K562 (cell line): ENCODE measurements around the gene DCAF17. TPM values are rescaled to one million over a fixed set of nuclear protein-coding genes. Genes with fewer than 3 reads are reported as not detected.
A peak's percentile ranks its signal among the peaks of the same experiment; 100 is the strongest.

ENCODE experiments used
- ATAC-seq: fragments of 200-7000 bp; cut with Tn5 transposase; 3 replicates; pipeline ENCODE4 v1.9.1; 2020; ENCODE audit warnings: moderate library complexity
- BruUV-seq: library from RNA; stranded (reverse); fragments of 400-500 nt; replicated peaks from 2 replicates; lab custom pipeline; 2021; lab: Mats Ljungman, UMichigan
- CTCF ChIA-PET: fragments of 300-600 bp; formaldehyde crosslinking; extraction: SDS; loops from one replicate; lab custom pipeline; 2021; ENCODE audit warnings: low intra/inter-chr PET ratio; lab: Yijun Ruan, JAX
- POLR2A ChIA-PET: fragments of 300-600, 350-650 bp; sonication (Branson Sonifier 250); formaldehyde crosslinking; extraction: SDS; loops from one replicate; lab custom pipeline; 2021; ENCODE audit warnings: antibody characterized with exemption, inconsistent platforms; lab: Yijun Ruan, JAX
- DNase-seq, 4 experiments: peaks; one replicate each; pipeline versions ENCODE4 v3.0.0 to v3.0.0-alpha.2; 2011 to 2018; ENCODE audit warnings: low spot score in 3 of 4, mixed read lengths in 3 of 4; ENCODE audit errors: extremely low read depth in 1 of 4
- FAIRE-seq: peaks from 2 replicates; lab custom pipeline; 2011; peaks lifted over from hg19 to GRCh38; lab: Jason Lieb, UNC
- H2AFZ ChIP-seq: 2 replicates; pipeline ENCODE4 v1.6.0; 2011; ENCODE audit warnings: low read depth, low read length, control low read depth, inconsistent platforms
- H3K27ac ChIP-seq: fragments of 200-600 bp; 3 replicates; pipeline ENCODE4 v1.8.0; 2011; ENCODE audit warnings: low read depth, mild to moderate bottlenecking, control low read depth, inconsistent platforms, low read length, moderate library complexity, mixed read lengths; ENCODE audit errors: extremely low read depth
- H3K27me3 ChIP-seq, 2 experiments: fragments of 300-600 bp in 1 of 2; 2 replicates in 1 of 2; 3 replicates in 1 of 2; pipeline versions ENCODE4 v1.6.0 to v1.8.0; 2011; ENCODE audit warnings: inconsistent platforms in 2 of 2, low read length in 2 of 2, mild to moderate bottlenecking in 1 of 2, mixed read lengths in 1 of 2, moderate library complexity in 1 of 2; ENCODE audit not compliant: control insufficient read depth in 2 of 2, insufficient read depth in 2 of 2
- H3K36me3 ChIP-seq: fragments of 300-600 bp; 3 replicates; pipeline ENCODE4 v1.8.0; 2011; ENCODE audit warnings: mild to moderate bottlenecking, low read length, inconsistent platforms; ENCODE audit not compliant: control insufficient read depth, insufficient read depth
- H3K4me1 ChIP-seq, 2 experiments: fragments of 200-600 bp in 1 of 2; replicated peaks in 1 of 2; 2 replicates in 1 of 2; 3 replicates in 1 of 2; pipeline versions ENCODE4 v1.5.1 to v1.8.0; 2011; ENCODE audit warnings: inconsistent platforms in 2 of 2, low read length in 2 of 2, mild to moderate bottlenecking in 1 of 2, mixed read lengths in 1 of 2, moderate library complexity in 1 of 2; ENCODE audit not compliant: control insufficient read depth in 2 of 2, insufficient read depth in 2 of 2
- H3K4me2 ChIP-seq: 2 replicates; pipeline ENCODE4 v1.6.1; 2011; ENCODE audit warnings: low read length, control low read depth, inconsistent platforms, mixed read lengths; ENCODE audit not compliant: insufficient read depth
- H3K4me3 ChIP-seq: fragments of 200-600 bp; sonication (generic), shearing (Covaris generic); 2 replicates; pipeline ENCODE4 v1.5.1; 2016; ENCODE audit warnings: control low read depth, inconsistent platforms
- H3K79me2 ChIP-seq: fragments of 200-600 bp; 3 replicates; pipeline ENCODE4 v1.8.0; 2011; ENCODE audit warnings: low read length, inconsistent platforms; ENCODE audit not compliant: control insufficient read depth, insufficient read depth
- H3K9ac ChIP-seq, 2 experiments: 2 replicates each; pipeline versions ENCODE4 v1.6.0 to v1.6.1; 2011; ENCODE audit warnings: low read depth in 2 of 2, low read length in 2 of 2, control low read depth in 1 of 2, inconsistent platforms in 1 of 2, mild to moderate bottlenecking in 1 of 2, mixed read lengths in 1 of 2; ENCODE audit not compliant: insufficient read depth in 1 of 2
- H3K9me1 ChIP-seq: one replicate; pipeline ENCODE4 v1.6.0; 2011; ENCODE audit warnings: inconsistent platforms, mild to moderate bottlenecking, low read length, moderate library complexity; ENCODE audit not compliant: control insufficient read depth, insufficient read depth
- H3K9me3 ChIP-seq: replicated peaks from 2 replicates; pipeline ENCODE4 v1.5.1; 2011; ENCODE audit warnings: low read depth, low read length, inconsistent platforms; ENCODE audit not compliant: control insufficient read depth, insufficient read depth
- H4K20me1 ChIP-seq: replicated peaks from 2 replicates; pipeline ENCODE4 v1.6.1; 2011; ENCODE audit warnings: low read length, inconsistent platforms, mixed read lengths; ENCODE audit not compliant: control insufficient read depth, insufficient read depth
- CGGBP1 ChIP-seq: fragments of 250-450 bp; sonication (Bioruptor Pico); IDR thresholded peaks from 2 replicates; pipeline ENCODE4 v1.9.0; 2021; ENCODE audit warnings: mild to moderate bottlenecking
- CREBBP ChIP-seq: IDR thresholded peaks from one replicate; pipeline ENCODE4 v1.6.1; 2012; ENCODE audit warnings: low read depth, mild to moderate bottlenecking, control low read depth, inconsistent platforms, low read length
- ILF3 ChIP-seq: fragments of 450-650 bp; IDR thresholded peaks from 2 replicates; pipeline ENCODE4 v1.6.1; 2018; ENCODE audit warnings: antibody characterized with exemption, mild to moderate bottlenecking, moderate library complexity, borderline replicate concordance
- MAFG ChIP-seq: fragments of 450-650 bp; conservative IDR thresholded peaks from 2 replicates; pipeline ENCODE4 v1.6.1; 2016; ENCODE audit warnings: missing genetic modification characterization, missing compliant biosample characterization
- NCOA2 ChIP-seq, 2 experiments: fragments of 450-650 bp; IDR thresholded peaks; 2 replicates each; pipeline ENCODE4 v1.6.1; 2018; ENCODE audit warnings: mild to moderate bottlenecking in 2 of 2, moderate library complexity in 1 of 2; ENCODE audit not compliant: partially characterized antibody in 2 of 2
- NCOA6 ChIP-seq: fragments of 450-650 bp; IDR thresholded peaks from 2 replicates; pipeline ENCODE4 v1.6.1; 2017; ENCODE audit warnings: mild to moderate bottlenecking
- RUNX1 ChIP-seq: sonication (generic); IDR thresholded peaks from 2 replicates; pipeline ENCODE4 v1.6.1; 2016; ENCODE audit warnings: antibody characterized with exemption, low read depth
- ZKSCAN1 ChIP-seq: fragments of 150-350 bp; IDR thresholded peaks from 2 replicates; pipeline ENCODE4 v1.6.1; 2016; ENCODE audit warnings: low read depth, low read length
- WGBS: fragments of 100-300 bp; shearing (Covaris generic); methylation state at CpG from one replicate; pipeline ENCODE4 v1.1.6; 2016; ENCODE audit warnings: low coverage, mixed read lengths; ENCODE audit not compliant: insufficient coverage; ENCODE audit errors: missing lambda C conversion rate; 5-methylcytosine and 5-hydroxymethylcytosine counted together
- in situ Hi-C: fragments of 300-500 bp; cut with MboI; formaldehyde crosslinking; loops from 4 replicates; pipeline ENCODE4 v1.15.0; 2018; ENCODE audit warnings: inconsistent platforms, mixed read lengths
- intact Hi-C: fragments of 100-400 bp; cut with micrococcal nuclease; formaldehyde crosslinking; loops from 2 replicates; pipeline ENCODE4 v1.14.2; 2022
- polyA plus RNA-seq, 8 experiments: library from polyadenylated mRNA; depleted of rRNA in 4 of 8; stranded (reverse) in 5 of 8; unstranded in 3 of 8; fragments of >200 nt; fragmentation: Nextera tagmentation in 2 of 8; fragmentation: Illumina TruSeq in 1 of 8; extraction: Ambion mirVana in 2 of 8; extraction: Trizol in 1 of 8; gene quantifications; 2 replicates each; pipeline versions ENCODE4 v1.2.1 to v1.2.3, GENCODE V29; 2011 to 2014; ENCODE audit warnings: inconsistent platforms in 1 of 8, missing spikeins in 1 of 8
- total RNA-seq, 7 experiments: library from RNA; depleted of rRNA in 6 of 7; stranded (reverse); fragments of >200 nt in 6 of 7; fragmentation: Illumina TruSeq in 2 of 7; extraction: Trizol in 2 of 7; gene quantifications; 2 replicates each; pipeline versions ENCODE4 v1.2.1 to v1.2.3, GENCODE V29; 2011 to 2021; ENCODE audit warnings: low replicate concordance in 1 of 7
- TF ChIP-seq, protein P1 (sequence below): fragments of 450-650 bp; IDR thresholded peaks from 2 replicates; pipeline ENCODE4 v1.6.1; 2016; ENCODE audit warnings: missing biosample characterization, missing genetic modification characterization
- TF ChIP-seq, protein P2 (sequence below), 2 experiments: fragments of 450-650 bp; conservative IDR thresholded peaks; 2 replicates each; pipeline ENCODE4 v1.6.1; 2017; ENCODE audit warnings: mild to moderate bottlenecking in 2 of 2, moderate library complexity in 2 of 2
- TF ChIP-seq, protein P3 (sequence below), 2 experiments: fragments of 450-650 bp in 1 of 2; IDR thresholded peaks; 2 replicates each; pipeline ENCODE4 v1.6.1; 2011 to 2017; ENCODE audit warnings: low read depth in 2 of 2, antibody characterized with exemption in 1 of 2, borderline replicate concordance in 1 of 2, low read length in 1 of 2, mild to moderate bottlenecking in 1 of 2, mixed read lengths in 1 of 2; ENCODE audit not compliant: control insufficient read depth in 1 of 2
- TF ChIP-seq, protein P4 (sequence below): conservative IDR thresholded peaks from 2 replicates; pipeline ENCODE4 v1.6.1; 2011; ENCODE audit warnings: low read depth, mild to moderate bottlenecking, low read length; ENCODE audit not compliant: control insufficient read depth

DCAF17 gene
- total and polyA plus RNA-seq, 9 of the 15 experiments (the other 6 are each of a cell fraction or from before 2014, with no cell fraction given), result 10.0 to 38.5 (median 27.1) TPM

DNA sequence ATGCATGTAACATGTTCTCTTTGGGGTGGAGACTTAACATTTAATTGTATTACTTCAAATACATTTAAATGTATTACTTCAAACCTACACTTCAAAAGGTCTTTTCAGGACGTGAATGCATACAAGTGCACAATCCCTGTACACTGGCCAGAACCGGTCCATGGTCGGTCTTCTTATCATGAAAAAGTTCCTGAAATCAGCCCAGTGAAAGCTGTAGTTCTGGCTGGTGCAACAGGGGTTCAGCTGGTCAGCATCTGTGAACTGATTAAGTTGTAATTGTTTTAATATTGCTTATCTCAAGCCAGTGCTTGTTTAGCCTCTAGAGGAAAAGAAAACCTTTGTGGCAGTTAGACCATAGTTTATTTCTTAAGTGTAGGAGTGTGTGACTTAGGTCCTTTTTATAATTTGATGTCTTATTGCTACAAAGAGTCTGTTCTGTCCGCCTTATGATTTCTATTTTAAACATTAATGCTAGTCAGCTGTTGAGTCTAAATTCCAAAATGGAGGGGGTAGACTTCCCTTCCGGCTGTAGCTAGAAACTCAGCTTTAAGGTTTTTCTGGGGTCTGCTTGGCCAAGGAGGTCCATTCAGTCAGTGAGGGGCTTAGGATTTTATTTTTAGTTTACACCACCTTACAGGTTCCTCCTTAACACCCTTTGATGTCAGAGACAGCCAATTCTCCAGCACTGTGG lies 87.5 kb downstream of the DCAF17 start:
- 0 out of 2 replicates have a peak, but pooled peaks cover 2% of the 10 kb centered on the region for H3K9me3 ChIP-seq
- ATAC-seq, result peak; percentile 7; the same call in 2 of the 3 replicates
- DNase-seq, result peak in 2 of 4 experiments; percentile 40 to 60
- H2AFZ ChIP-seq, result peak overlapping the region; percentile 99
- H3K27ac ChIP-seq, result peak overlapping the region; percentile 92
- peaks cover 36% of the 10 kb centered on the region for H3K79me2 ChIP-seq
- intact Hi-C loops (loop anchor here (5.0 to 10.0 kb wide), 3 partner anchors 54 to 547 kb away; partner anchors contain the start of gene TLK1), in situ Hi-C loops (no loop called here)
- FAIRE-seq, result peak; percentile 48
- H3K27me3 ChIP-seq, result no peaks in the 10 kb centered on the region
- TSS peak; percentile 93 for BruUV-seq
- H3K4me3 ChIP-seq, result peak overlapping the region; percentile 82
- WGBS, result 26% methylated on average over 5 of the region's 5 CpGs
- H3K4me1 ChIP-seq, result peaks cover 17 to 23% of the 10 kb centered on the region in 2 experiments
- H3K4me2 ChIP-seq, result peak overlapping the region; percentile 93
- ChIA-PET CTCF (interaction anchor here (0.6 kb wide), 1 partner anchor 26 kb away, joined by 3 read pairs; no protein-coding TSS in a partner anchor), POLR2A (interaction anchor here (0.7 to 4.8 kb wide), 9 partner anchors 9 to 503 kb away, joined by 3 to 51 read pairs (median 5); partner anchors contain the start of genes DCAF17 and METTL8)
- no peaks in the 10 kb centered on the region for H3K9me1 ChIP-seq
- H3K36me3 ChIP-seq, result peaks cover 4% of the 10 kb centered on the region; the same call in 2 of the 3 replicates
- H3K9ac ChIP-seq, result peak overlapping the region; percentile 76 to 93; a peak in 3 of 4 replicates
- no peaks in the 10 kb centered on the region; the same call in 1 of the 2 replicates for H4K20me1 ChIP-seq
- TF ChIP-seq ILF3 (no peak), CGGBP1 (CRISPR knock-in tag) (no peak), MAFG (no peak), ZKSCAN1 (no peak), NCOA2 (IDR thresholded peaks at IDR 0.05; ENCODE audit: partially characterized antibody in 2 of 2) (no peak), NCOA6 (no peak), CREBBP (no peak), RUNX1 (no peak)
- TF ChIP-seq, protein P1, sequence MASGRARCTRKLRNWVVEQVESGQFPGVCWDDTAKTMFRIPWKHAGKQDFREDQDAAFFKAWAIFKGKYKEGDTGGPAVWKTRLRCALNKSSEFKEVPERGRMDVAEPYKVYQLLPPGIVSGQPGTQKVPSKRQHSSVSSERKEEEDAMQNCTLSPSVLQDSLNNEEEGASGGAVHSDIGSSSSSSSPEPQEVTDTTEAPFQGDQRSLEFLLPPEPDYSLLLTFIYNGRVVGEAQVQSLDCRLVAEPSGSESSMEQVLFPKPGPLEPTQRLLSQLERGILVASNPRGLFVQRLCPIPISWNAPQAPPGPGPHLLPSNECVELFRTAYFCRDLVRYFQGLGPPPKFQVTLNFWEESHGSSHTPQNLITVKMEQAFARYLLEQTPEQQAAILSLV, result no peak
- TF ChIP-seq, protein P2, sequence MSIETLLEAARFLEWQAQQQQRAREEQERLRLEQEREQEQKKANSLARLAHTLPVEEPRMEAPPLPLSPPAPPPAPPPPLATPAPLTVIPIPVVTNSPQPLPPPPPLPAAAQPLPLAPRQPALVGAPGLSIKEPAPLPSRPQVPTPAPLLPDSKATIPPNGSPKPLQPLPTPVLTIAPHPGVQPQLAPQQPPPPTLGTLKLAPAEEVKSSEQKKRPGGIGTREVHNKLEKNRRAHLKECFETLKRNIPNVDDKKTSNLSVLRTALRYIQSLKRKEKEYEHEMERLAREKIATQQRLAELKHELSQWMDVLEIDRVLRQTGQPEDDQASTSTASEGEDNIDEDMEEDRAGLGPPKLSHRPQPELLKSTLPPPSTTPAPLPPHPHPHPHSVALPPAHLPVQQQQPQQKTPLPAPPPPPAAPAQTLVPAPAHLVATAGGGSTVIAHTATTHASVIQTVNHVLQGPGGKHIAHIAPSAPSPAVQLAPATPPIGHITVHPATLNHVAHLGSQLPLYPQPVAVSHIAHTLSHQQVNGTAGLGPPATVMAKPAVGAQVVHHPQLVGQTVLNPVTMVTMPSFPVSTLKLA (conservative IDR thresholded peaks at IDR 0.05), result no peak
- TF ChIP-seq, protein P3, sequence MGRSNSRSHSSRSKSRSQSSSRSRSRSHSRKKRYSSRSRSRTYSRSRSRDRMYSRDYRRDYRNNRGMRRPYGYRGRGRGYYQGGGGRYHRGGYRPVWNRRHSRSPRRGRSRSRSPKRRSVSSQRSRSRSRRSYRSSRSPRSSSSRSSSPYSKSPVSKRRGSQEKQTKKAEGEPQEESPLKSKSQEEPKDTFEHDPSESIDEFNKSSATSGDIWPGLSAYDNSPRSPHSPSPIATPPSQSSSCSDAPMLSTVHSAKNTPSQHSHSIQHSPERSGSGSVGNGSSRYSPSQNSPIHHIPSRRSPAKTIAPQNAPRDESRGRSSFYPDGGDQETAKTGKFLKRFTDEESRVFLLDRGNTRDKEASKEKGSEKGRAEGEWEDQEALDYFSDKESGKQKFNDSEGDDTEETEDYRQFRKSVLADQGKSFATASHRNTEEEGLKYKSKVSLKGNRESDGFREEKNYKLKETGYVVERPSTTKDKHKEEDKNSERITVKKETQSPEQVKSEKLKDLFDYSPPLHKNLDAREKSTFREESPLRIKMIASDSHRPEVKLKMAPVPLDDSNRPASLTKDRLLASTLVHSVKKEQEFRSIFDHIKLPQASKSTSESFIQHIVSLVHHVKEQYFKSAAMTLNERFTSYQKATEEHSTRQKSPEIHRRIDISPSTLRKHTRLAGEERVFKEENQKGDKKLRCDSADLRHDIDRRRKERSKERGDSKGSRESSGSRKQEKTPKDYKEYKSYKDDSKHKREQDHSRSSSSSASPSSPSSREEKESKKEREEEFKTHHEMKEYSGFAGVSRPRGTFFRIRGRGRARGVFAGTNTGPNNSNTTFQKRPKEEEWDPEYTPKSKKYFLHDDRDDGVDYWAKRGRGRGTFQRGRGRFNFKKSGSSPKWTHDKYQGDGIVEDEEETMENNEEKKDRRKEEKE (IDR thresholded peaks at IDR 0.05; ENCODE audit: borderline replicate concordance in 1 of 2, control insufficient read depth in 1 of 2, low read depth in 2 of 2, low read length in 1 of 2), result no peak
- TF ChIP-seq, protein P4, sequence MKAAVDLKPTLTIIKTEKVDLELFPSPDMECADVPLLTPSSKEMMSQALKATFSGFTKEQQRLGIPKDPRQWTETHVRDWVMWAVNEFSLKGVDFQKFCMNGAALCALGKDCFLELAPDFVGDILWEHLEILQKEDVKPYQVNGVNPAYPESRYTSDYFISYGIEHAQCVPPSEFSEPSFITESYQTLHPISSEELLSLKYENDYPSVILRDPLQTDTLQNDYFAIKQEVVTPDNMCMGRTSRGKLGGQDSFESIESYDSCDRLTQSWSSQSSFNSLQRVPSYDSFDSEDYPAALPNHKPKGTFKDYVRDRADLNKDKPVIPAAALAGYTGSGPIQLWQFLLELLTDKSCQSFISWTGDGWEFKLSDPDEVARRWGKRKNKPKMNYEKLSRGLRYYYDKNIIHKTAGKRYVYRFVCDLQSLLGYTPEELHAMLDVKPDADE, result no peak
